Hematopoietic multipotent progenitor cell treated with erythropoietin and hydrocortisone succinate and interleukin-3 and kit ligand, for 6 days (in vitro differentiated cells): ENCODE results near the gene CTBP1.
A peak's percentile ranks its signal among the peaks of the same experiment; 100 is the strongest.
"Not testable (repeated sequence)": the region's sequence is repeated elsewhere in the genome, so short reads cannot be mapped to it uniquely, and the experiment has no call there.

Experiments used
- DNase-seq: peaks from one replicate; pipeline ENCODE4 v3.0.0-alpha.2; 2015

Gene CTBP1

GRCh38 chr4:1248245-1249147 is at the start of gene CTBP1:
CTBP1 (minus strand) TSS chr4:1249130; CDS start chr4:1241331, 7,799 bp downstream.
- DNase-seq = peak; percentile 88

DNA sequence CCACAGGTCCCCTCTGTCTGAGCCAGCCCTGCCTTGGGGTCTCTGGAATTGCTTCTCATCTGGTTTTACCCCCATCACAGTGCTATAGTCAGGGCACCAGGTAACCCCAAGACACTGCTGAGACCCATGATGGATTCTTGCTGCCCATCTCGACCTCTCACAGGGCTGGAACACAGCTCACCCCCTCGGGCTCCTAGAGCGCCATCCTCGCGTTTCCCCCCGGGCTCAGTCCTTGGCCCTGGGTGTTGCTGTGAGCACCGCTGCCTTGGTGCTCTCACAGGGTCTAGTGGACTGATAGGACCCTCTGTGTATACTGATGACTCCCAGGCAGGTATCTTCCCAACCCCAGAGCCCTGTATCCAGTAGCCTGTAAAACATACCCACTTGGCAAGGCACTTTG is 49.5 kb upstream of the CTBP1 start:
- DNase-seq = no peak

GRCh38 chr4:1297456-1298325 is 48.8 kb upstream of the CTBP1 start:
- no peak for DNase-seq

- no peak for DNase-seq
Measured at GRCh38 chr4:1297023-1297395, 48.1 kb upstream of the CTBP1 start.

GRCh38 chr4:1296324-1297022 is 47.5 kb upstream of the CTBP1 start:
- DNase-seq = no peak

GRCh38 chr4:1295405-1296055 is 46.6 kb upstream of the CTBP1 start:
- DNase-seq = no peak

GRCh38 chr4:1294891-1295290 is 46.0 kb upstream of the CTBP1 start:
- no peak for DNase-seq

DNA sequence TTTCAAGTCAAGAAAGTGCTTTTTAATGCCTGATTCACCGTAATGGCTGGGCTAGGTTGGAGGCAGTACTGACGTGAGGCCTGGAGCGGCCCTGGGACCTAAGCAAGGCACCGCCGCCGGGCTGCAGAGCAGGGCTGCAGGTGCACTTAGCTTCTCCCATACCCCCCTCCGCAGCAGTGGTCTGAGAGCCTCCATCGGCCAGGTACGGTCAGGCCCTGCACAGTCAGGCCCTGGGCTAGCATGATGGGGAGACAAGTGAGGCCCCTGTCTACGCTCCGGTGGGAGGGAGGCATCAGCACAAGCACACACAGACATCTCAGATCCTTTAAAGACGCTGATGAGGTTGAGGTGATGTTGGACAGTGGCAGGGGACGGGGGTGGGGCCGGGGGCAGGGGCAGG is 45.5 kb upstream of the CTBP1 start:
- DNase-seq = no peak

- DNase-seq = peak; percentile 84
Measured at GRCh38 chr4:1293991-1294390, 45.1 kb upstream of the CTBP1 start.

GRCh38 chr4:1293531-1293941 is 44.6 kb upstream of the CTBP1 start:
- DNase-seq = no peak

DNA sequence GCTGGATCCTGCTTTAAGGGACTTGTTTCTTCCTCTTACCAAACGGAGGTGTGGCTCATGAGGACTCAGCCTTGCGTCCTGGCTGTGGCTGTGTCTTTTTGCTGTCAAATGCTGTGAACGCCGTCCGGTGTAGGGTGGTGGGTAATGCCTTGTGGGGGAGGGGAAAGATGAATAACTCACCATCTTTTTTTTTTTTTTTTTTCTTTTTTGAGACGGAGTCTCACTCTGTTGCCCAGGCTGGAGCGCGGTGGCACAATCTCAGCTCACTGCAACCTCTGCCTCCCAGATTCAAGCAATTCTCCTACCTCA is 43.7 kb upstream of the CTBP1 start:
- DNase-seq = not testable (repeated sequence)

- DNase-seq = no peak
Measured at GRCh38 chr4:1291996-1292702, 43.2 kb upstream of the CTBP1 start.

DNA sequence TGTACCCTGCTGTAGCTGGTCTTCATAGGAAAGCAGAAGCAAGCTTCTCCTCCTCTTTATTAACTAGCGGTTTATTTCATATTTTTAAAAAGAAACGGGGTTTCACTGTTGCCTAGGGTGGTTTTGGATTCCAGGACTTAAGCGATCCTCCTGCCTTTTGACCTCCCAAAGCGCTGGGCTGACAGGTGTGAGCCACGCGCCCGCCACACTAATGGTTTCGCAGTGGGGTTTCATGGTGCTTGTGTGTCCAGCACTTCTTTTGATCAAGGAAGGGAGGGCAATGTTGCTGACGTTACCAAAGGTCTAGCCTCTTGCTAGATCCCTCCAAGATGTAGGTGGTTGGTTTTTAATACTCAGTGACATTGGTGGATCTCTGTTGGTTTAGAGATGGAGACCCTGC is 42.2 kb upstream of the CTBP1 start:
- no peak for DNase-seq

GRCh38 chr4:1290165-1290977 is 41.4 kb upstream of the CTBP1 start:
- DNase-seq = peak; percentile 67

- DNase-seq = peak; percentile 99
Measured at GRCh38 chr4:1289207-1290164, 40.6 kb upstream of the CTBP1 start, which contains the start of gene MAEA. MAEA (plus strand) TSS chr4:1289891; CDS start chr4:1289914, 23 bp downstream.

- DNase-seq = no peak
Measured at GRCh38 chr4:1288786-1289185, 39.9 kb upstream of the CTBP1 start.

DNA sequence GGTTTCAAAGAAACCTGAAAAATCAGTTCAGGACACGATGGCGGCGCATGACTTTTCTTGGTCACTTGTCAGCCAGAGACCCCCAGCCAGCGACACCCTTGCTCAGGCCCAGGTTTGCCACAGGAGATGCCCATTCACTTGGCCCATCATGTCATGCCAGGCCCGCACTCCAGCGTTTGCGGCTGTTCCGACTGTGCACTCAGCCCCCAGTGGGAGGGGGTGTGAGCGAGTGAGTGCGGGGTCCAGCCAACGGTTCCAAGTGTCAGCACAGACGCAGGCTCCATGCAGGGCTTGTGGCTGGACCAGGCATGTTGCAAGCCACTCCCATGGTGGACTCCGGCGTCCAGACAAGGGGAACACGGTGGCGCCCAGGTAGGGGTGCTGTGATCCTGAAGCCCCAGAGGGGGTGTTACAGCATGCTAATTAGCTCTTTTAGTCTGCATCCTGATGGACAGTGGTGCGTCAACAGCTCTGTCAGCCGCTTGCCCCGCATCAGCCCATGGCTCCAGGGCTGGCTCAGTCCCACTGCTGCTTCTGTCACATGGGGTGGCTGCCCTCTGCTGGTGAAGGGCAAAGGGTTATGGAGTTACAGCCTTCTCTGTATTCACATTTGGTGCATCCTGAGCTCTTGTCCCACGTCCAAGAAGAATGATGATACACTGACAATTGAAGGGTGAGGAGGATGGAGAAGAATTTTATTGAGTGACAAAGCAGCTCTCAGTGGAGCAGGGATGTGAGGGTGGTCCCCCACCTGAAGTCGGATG is 37.0 kb upstream of the CTBP1 start:
- peak; percentile 75 for DNase-seq

- DNase-seq = no peak
Measured at GRCh38 chr4:1285151-1285789, 36.3 kb upstream of the CTBP1 start.

- DNase-seq = no peak
Measured at GRCh38 chr4:1283711-1284110, 34.8 kb upstream of the CTBP1 start.
